Stomach (tissue), 9 donors: ENCODE measurements around the gene DUSP7. TPM values are rescaled to one million over a fixed set of nuclear protein-coding genes. Genes with fewer than 3 reads are reported as not detected.
A peak's percentile ranks its signal among the peaks of the same experiment; 100 is the strongest.

Experiments used
- DNase-seq, 2 donors: peaks; one replicate each; pipeline versions ENCODE4 v3.0.0 to v3.0.0-alpha.2; 2013 to 2019
- H3K27ac ChIP-seq, 5 donors: fragments of 200-600 bp in 4 of 5; sonication (generic) in 4 of 5; one replicate each; pipeline ENCODE4 v1.5.1; 2013 to 2019; ENCODE audit warnings: mild to moderate bottlenecking in 1 of 5, moderate library complexity in 1 of 5
- H3K27me3 ChIP-seq, 3 donors: fragments of 200-600 bp; sonication (generic); one replicate each; pipeline ENCODE4 v1.5.1; 2017 to 2019; ENCODE audit warnings: mixed run types in 1 of 3
- H3K36me3 ChIP-seq, 4 donors: fragments of 200-600 bp; sonication (generic); 1 replicate in 3 of 4; 2 replicates in 1 of 4; pipeline ENCODE4 v1.5.1; 2016 to 2019
- H3K4me1 ChIP-seq, 4 donors: fragments of 200-600 bp; sonication (generic); one replicate each; pipeline ENCODE4 v1.5.1; 2016 to 2019
- H3K4me3 ChIP-seq, 4 donors: fragments of 200-600 bp; sonication (generic) in 3 of 4; one replicate each; pipeline ENCODE4 v1.5.1; 2016 to 2019; ENCODE audit warnings: mild to moderate bottlenecking in 1 of 4
- H3K9me3 ChIP-seq, 4 donors: fragments of 200-600 bp; sonication (generic); one replicate each; pipeline ENCODE4 v1.5.1; 2016 to 2019
- EP300 ChIP-seq: sonication (generic); formaldehyde crosslinking; IDR thresholded peaks from one replicate; pipeline ENCODE4 v1.6.1; 2017; ENCODE audit warnings: antibody characterized with exemption
- POLR2A ChIP-seq, 4 donors: fragments of 450-650 bp; IDR thresholded peaks; one replicate each; pipeline ENCODE4 v1.6.1; 2016; ENCODE audit warnings: antibody characterized with exemption in 4 of 4, control low read depth in 2 of 4, mild to moderate bottlenecking in 1 of 4, moderate library complexity in 1 of 4
- POLR2AphosphoS5 ChIP-seq, 3 donors: sonication (generic); formaldehyde crosslinking; IDR thresholded peaks; one replicate each; pipeline ENCODE4 v1.6.1; 2016; ENCODE audit warnings: antibody characterized with exemption in 3 of 3
- WGBS, 5 donors: extraction: QIAGEN DNeasy Blood & Tissue Kit in 3 of 5; methylation state at CpG; one replicate each; pipeline versions ENCODE4 v1.1.5 to v1.1.7; 2013 to 2018; 5-methylcytosine and 5-hydroxymethylcytosine counted together
- intact Hi-C: fragments of 100-400 bp; cut with DNase I; formaldehyde crosslinking; loops from one replicate; pipeline ENCODE4 v1.15.1; 2023; ENCODE audit warnings: low total_unique reads
- polyA plus RNA-seq, 3 donors: library from polyadenylated mRNA; stranded (reverse); fragments of 200-250 nt; gene quantifications; one replicate each; pipeline ENCODE4 v1.2.3, GENCODE V29; 2013
- total RNA-seq, 5 donors: library from RNA; depleted of rRNA; stranded (reverse); fragments of >200 nt; gene quantifications; one replicate each; pipeline versions ENCODE4 v1.1.0 to v1.2.3, GENCODE V29; 2014 to 2016
- TF ChIP-seq, protein P1 (sequence below), 7 experiments: fragments of 450-650 bp in 4 of 7; fragments of 200-600 bp in 3 of 7; sonication (generic) in 3 of 7; IDR thresholded peaks; one replicate each; pipeline ENCODE4 v1.5.1; 2016 to 2019; ENCODE audit warnings: antibody characterized with exemption in 7 of 7, control low read depth in 2 of 7, mild to moderate bottlenecking in 1 of 7
- donor health status: healthy with polysubstance abuse.
- donor health status: Bipolar disorder and iron deficiency.
- donor health status: healthy.

The DUSP7 gene
- total and polyA plus RNA-seq, 8 donors, result 0.58 to 23.7 (median 5.0) TPM

DNA sequence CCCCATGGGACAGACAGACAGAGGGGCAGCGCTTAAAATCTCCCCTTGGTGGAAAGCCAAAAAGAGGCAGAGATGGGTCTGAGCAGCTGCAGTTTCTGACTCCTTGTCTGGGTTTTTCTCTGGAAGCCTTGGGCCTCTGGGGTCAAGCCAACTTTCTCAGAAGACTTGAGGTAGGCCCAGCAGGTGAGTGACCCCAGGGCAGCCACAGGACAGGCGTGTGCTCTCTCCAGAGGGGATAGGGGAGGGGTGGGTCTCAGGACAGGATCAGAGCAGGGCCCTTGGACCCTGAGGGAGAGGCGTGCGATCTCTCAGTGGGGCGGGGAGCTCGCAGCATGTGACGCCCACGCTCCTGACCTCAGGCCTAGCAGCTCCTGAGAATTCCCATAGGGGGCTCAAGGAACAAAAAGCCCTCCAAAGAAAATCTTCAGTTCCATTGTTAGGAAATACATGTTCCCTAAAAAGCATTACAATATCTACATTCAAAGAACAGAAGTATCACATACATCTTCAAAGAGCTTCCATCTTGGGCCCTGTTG lies 34.6 kb upstream of the DUSP7 start:
- Histone ChIP-seq H3K36me3 (no peaks in the 10 kb centered on the region), H3K27ac (peak overlapping the region in 1 of 5 donors; percentile 64), H3K27me3 (no peaks in the 10 kb centered on the region), H3K4me1 (peaks cover 0 to 34% (median 5%) of the 10 kb centered on the region in 4 donors), H3K4me3 (no peak overlapping the region), H3K9me3 (no peaks in the 10 kb centered on the region)
- TF ChIP-seq EP300, result no peak
- TF ChIP-seq, protein P1, sequence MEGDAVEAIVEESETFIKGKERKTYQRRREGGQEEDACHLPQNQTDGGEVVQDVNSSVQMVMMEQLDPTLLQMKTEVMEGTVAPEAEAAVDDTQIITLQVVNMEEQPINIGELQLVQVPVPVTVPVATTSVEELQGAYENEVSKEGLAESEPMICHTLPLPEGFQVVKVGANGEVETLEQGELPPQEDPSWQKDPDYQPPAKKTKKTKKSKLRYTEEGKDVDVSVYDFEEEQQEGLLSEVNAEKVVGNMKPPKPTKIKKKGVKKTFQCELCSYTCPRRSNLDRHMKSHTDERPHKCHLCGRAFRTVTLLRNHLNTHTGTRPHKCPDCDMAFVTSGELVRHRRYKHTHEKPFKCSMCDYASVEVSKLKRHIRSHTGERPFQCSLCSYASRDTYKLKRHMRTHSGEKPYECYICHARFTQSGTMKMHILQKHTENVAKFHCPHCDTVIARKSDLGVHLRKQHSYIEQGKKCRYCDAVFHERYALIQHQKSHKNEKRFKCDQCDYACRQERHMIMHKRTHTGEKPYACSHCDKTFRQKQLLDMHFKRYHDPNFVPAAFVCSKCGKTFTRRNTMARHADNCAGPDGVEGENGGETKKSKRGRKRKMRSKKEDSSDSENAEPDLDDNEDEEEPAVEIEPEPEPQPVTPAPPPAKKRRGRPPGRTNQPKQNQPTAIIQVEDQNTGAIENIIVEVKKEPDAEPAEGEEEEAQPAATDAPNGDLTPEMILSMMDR (IDR thresholded peaks at IDR 0.05), result no peak
- TF ChIP-seq POLR2A (IDR thresholded peaks at IDR 0.05), result no peak
- no peak for TF ChIP-seq POLR2AphosphoS5 (IDR thresholded peaks at IDR 0.05)
- 90 to 97% (median 95%) methylated on average over 6 to 8 of the region's 8 CpGs for WGBS, 5 donors
- intact Hi-C loops, result no loop called here
- no peak for DNase-seq

DNA sequence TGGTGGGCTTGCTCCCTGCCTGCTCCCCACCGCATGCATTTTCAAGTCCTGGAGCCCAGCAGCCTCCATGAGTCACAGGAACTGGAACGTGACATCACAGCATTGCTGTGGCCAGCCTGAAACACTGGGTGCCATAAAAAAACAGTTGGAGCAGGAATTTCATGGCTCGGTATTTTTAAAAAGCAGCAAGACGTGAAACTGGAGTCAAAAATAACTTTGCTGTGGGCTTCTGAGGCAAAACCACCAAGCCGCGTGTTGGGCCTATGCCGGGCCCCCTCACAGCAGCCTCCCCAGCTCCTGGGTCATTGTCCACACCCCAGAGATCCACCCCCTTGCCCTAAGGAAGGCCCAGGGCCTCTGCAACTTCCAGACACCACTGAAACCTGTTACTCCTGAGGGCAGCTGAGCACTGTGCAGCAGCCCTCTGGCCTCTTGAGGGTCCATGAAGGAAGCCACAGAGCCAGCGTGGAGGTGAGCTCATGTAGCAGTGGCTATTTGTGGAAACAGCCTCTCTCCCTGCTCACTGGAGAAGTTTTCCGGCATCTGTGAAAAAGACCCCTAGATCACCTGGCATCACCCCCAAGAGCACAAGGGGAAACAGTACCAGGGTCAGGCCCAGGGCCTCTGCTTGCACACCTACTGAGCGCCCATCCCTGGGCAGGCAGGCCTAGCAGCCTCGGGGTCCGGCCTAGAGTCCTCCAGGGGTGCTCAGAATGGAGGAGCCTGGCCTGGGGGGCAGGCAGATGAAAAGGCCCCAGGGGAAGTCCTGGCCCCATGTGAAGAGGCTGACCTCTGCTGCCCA lies 34.0 kb upstream of the DUSP7 start:
- Histone ChIP-seq H3K27ac (peak overlapping the region in 3 of 5 donors; percentile 30 to 64 (median 38)), H3K27me3 (no peaks in the 10 kb centered on the region), H3K36me3 (no peaks in the 10 kb centered on the region), H3K4me3 (no peak overlapping the region), H3K4me1 (peaks cover 0 to 34% (median 5%) of the 10 kb centered on the region in 4 donors), H3K9me3 (no peaks in the 10 kb centered on the region)
- 63 to 91% (median 81%) methylated on average over 10 to 12 of the region's 12 CpGs for WGBS, 5 donors
- TF ChIP-seq, protein P1 (IDR thresholded peaks at IDR 0.05), result no peak
- no peak for TF ChIP-seq EP300
- TF ChIP-seq POLR2A (IDR thresholded peaks at IDR 0.05), result no peak
- TF ChIP-seq POLR2AphosphoS5 (IDR thresholded peaks at IDR 0.05), result no peak
- intact Hi-C loops, result no loop called here
- peak in 1 of 2 donors; percentile 51 for DNase-seq

DNA sequence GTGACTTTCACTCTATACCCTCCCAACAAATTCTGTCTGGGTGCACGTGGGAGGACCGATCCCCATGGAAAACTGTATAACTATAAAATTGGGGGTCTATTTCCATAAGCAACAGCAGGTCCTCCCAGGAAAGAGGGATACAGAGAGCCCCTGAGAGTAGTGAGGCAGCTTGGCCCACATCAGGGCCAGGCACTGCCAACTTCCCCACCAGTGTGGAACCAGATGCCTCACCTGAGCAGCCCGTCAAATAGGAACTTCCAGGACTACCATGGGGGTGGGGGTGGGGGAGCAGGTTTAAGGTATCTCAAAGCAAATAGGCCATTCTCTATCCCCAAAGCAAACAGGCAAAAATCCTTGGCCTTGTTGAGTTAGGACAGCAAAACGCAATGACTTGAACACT lies 33.3 kb upstream of the DUSP7 start:
- peaks cover 0 to 34% (median 5%) of the 10 kb centered on the region in 4 donors for H3K4me1 ChIP-seq
- intact Hi-C loops, result no loop called here
- H3K9me3 ChIP-seq, result no peaks in the 10 kb centered on the region
- WGBS, 5 donors, result 87 to 98% (median 88%) methylated on average over 4 of the region's 4 CpGs
- no peaks in the 10 kb centered on the region for H3K36me3 ChIP-seq
- TF ChIP-seq EP300 (no peak), POLR2A (IDR thresholded peaks at IDR 0.05) (no peak), POLR2AphosphoS5 (IDR thresholded peaks at IDR 0.05) (no peak)
- TF ChIP-seq, protein P1 (IDR thresholded peaks at IDR 0.05), result no peak
- H3K27ac ChIP-seq, result no peak overlapping the region
- H3K4me3 ChIP-seq, result no peak overlapping the region
- H3K27me3 ChIP-seq, result no peaks in the 10 kb centered on the region
- DNase-seq, result no peak

DNA sequence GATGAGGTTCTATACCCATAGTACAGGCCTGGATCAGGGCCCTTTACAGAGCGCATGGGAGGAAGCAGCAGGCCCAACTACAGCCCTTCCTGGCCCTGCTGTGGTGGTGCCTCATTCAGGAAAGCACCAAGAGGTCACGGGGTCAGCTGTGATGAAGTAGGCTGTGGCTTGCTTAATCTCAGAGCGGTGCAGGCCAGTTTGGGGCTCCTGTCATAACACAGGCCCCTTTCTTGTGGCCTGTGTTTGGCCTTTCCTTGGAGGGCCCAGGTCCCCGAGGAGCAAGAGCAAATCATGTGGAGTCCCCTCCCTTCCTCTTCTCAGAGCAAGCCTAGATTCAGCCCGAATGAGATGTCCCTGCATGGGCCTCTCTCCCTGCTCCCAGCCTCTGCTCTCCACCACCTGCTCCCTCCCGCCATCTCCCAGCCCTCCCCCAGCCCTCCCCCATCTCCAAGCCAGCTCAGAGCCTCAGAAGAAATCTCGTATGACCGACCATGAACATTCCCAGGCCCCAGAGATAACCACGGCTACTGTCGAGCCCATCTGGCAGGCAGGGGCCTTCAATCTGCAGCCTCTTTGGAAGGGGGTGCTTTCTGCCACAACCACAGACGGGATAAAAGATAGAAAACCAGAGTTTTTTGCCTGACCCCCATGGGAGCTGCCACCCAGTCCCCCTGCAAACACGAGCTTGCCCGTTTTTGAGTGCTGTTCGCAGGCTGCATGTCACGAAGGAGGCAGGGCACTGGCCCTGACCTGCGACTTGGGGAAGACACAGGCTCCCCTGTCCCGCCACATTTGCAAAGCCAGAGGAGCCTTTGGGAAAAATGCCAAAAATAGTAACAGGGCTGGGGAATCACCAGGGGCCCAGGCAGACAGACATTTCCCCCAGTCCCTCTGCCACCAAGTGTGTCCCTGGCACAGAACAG lies 32.3 kb upstream of the DUSP7 start:
- H3K9me3 ChIP-seq, result no peaks in the 10 kb centered on the region
- intact Hi-C loops, result no loop called here
- no peak for TF ChIP-seq EP300
- TF ChIP-seq POLR2A (IDR thresholded peaks at IDR 0.05), result no peak
- TF ChIP-seq, protein P1 (IDR thresholded peaks at IDR 0.05), result no peak
- TF ChIP-seq POLR2AphosphoS5 (IDR thresholded peaks at IDR 0.05), result no peak
- no peaks in the 10 kb centered on the region for H3K27me3 ChIP-seq
- DNase-seq, result peak in 1 of 2 donors; percentile 68
- H3K4me3 ChIP-seq, result no peak overlapping the region
- WGBS, 5 donors, result 81 to 91% (median 86%) methylated on average over 17 of the region's 17 CpGs
- peak overlapping the region in 1 of 5 donors; percentile 4 for H3K27ac ChIP-seq
- H3K36me3 ChIP-seq, result no peaks in the 10 kb centered on the region
- peaks cover 0 to 34% (median 5%) of the 10 kb centered on the region in 4 donors for H3K4me1 ChIP-seq
